SKM-1 (cell line): ENCODE results near the gene CDC25C.
"Not testable (repeated sequence)": the region's sequence is repeated elsewhere in the genome, so short reads cannot be mapped to it uniquely, and the experiment has no call there.

Source experiments
- DNase-seq: peaks from one replicate; lab custom pipeline; 2025; ENCODE audit not compliant: unreplicated experiment; lab: John Stamatoyannopoulos, UW

Gene CDC25C

DNA sequence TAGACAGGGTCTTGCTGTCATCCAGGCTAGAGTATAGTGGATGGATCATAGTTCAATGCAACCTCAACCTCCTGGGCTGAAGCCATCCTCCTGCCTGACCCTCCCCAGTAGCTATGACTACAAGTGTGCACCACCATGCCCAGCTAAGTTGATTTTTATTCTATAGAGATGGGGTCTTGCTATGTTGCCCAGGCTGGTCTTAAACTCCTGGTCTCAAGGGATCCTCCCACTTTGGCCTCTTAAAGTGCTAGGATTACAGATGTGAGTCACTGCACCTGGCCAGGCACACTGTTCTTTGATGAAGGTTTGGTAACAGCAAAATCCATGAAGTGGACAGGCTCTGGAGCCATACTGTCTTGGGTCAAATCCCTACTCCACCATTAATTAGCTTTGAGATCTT is 50.7 kb downstream of the CDC25C start:
- DNase-seq = no peak

DNA sequence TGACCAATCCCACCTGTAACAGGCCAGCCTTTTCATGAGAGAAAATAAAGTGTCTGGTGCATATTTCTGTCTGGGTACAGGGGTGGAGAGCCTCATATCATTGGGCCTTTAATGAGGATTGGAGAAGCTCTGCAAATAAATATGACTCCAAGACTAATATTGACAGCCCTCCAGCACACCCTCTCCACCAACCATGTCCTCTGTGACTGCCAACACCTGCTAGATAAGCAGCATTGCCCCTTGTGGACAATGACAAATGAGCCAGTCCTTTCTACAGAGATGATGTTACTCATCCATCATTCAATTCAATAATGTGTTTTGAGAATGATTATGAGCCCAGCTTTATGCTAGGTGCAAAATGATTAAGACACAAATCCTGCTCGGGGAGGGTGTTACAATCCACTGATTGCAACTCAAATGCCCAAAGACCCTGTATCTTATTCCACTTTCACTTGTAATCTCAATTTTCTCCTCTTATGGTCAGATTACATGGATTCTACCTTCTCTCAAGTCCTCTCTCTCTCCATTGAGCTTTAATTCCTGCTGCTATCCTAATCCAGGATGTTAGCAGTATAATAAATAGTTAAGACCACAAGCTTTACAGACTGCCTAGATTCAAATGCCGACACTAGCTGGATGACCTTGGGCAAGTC is 55.1 kb downstream of the CDC25C start:
- no peak for DNase-seq

DNA sequence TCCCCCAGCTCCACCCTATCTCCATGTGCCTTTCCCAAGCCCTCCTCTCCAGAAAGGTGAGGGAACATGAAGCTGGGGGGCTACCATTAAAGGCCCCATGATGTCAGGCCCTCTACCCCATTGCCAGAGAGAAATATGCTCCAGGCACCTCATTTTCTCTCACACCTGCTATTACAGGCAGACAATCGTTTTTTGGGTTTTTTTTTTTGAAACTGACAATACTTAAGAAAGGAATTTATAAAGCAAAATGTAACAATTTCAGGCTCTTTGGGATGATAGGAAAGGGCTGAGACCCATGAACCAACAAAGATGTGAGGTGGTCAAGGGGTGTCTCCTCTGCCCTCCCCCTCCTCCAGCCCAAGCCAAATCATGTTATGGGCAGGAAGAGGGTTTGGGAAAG is 55.7 kb downstream of the CDC25C start:
- DNase-seq = no peak

DNA sequence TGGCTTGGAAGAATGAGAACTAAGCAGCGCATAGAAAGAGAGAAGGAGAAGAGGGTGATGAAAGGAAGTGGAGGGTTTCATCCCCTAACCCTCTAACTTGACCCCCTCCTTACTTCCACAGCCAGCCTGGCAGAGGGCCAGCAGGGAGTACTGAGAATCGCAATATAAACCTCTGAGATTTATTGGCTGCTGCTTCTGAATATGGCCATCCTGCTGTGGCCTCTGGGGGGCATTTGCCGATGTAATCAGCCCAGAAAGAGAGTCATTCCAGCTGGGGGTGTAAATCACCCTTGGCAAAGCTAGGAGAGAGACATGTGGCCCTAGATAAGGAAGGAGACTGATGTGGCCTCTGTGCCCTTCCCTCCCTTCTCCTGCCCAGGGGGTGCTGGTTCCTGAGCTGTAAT is 56.2 kb downstream of the CDC25C start:
- DNase-seq = no peak

DNA sequence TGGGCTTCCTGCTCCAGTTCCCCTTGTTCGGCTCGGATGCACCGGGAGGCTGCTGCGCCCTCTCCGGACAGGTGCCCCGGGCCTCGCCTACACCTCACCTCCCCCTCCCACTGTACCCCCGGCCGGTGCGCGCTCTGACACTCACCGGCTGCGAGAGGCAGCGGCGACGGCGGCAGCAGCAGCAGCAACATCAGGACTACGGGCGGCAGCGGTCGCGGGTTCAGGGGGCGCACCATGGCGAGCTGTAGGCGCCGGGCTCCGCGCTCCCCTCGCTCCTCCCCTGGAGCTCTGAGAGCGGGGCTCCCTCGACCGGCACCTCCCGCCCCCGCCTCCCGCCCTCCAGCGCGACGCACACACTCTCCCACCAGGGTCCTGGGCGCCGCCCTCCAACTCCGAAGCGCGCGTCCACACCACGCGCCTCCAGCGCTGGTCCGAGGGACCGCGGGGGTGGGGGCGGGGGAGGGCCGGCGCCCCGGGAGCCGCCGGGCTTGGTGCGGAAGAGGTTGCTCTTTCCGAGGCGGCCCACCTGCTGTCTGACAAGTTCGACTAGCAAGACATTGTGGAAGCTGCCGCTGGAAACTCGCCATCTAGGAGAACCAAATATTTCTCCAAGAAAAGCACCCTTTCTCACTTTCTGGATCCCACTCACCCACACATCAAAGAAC is 57.3 kb downstream of the CDC25C start, which contains the start of gene GFRA3:
TSS of gene GFRA3 (minus strand) at position 433 of the 665 bp plus-strand sequence. CDS start at position 236, 197 bp downstream.
- DNase-seq = no peak

DNA sequence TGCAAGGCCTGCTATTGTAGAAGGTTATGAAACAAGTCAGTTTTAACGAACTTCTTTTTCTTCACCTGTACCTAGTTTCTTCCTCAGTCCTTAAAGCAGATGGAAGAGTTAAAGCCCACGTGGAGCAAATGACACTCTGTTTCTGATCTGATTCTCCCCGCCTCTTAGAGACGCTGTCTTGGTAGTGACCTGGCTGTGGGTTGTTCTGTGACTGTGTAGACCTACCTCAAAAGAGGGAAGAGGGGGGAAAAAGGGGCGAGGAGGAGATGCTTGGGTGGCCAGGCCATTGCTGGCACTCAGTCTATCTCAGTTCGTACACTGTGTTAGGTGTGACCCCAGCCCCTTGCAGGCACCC is 57.8 kb downstream of the CDC25C start:
- DNase-seq = no peak

DNA sequence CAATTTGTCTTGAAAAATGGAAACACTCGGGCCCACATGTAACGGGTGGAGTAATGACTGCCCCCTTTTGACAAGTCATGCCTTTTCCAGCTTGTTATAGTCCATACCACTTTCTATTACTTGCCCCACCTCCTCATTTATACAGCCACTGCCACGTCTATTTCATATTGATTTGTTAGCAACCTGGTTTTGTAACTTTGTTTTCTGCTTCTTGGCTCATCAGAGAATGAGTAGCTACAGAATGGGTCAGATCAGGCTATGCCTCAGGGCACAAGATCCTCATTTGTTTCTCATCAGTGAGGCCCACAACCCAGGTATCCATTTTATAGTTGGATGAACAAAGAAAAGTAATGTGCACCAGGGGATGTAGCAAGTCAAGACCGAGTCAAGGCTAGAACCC is 58.9 kb downstream of the CDC25C start:
- DNase-seq = no peak

DNA sequence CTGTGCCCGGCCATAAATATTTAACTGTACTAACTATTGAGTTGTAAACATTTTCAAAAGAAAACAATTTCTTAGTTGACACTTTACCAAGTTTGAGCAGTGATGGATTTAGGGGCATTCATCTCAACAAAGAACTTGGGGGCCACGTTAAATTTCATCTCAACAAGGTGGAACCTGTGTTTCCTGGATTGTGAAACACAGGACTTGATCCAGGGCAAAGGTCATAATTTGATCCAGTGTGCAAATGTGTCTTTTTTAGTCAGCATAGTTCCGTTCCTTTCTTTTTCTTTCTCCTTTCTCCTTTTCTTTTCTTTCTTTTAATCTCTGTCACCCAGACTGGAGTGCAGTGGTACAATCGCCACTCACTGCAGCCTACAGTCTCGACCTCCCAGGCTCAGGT is 60.3 kb downstream of the CDC25C start:
- DNase-seq = no peak

DNA sequence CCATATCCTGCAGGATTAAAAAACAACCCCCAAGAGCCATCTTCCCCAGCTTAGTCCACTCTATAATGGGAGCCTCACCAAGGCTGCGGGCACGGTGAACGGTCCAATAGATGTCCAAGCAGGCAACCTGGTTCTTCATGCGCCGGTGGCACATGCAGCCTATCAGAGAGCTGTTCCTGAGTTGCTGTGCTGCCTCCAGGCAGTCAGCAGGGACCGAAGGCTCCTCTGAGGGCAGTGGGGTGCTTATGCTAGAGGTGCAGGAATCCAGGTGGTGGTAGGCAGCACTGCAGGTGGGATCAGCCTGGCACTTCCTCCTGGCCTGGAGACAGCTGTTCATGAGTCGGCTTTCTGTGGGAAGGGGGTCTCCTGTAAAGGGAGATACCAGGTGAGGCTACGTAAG is 67.4 kb downstream of the CDC25C start:
- no peak for DNase-seq

DNA sequence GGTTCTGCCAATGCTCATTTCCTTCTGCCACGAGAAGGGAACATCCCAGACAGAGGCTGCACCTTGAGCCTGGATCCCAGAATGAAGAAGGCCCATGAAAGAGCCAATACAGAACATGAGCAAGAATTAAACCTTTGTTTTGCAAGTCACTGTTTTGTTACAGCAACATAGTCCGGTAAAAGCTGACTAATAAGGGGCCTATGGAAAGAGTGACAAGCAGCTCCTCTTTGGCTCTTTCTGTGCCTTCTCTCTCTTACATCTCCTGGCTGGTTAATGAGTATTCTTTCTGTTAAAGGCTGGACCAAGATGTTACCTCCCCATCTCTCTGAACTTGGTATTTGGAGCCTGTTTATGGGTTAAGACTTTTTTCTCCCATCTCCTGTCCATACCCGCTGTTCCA is 68.0 kb downstream of the CDC25C start:
- no peak for DNase-seq

DNA sequence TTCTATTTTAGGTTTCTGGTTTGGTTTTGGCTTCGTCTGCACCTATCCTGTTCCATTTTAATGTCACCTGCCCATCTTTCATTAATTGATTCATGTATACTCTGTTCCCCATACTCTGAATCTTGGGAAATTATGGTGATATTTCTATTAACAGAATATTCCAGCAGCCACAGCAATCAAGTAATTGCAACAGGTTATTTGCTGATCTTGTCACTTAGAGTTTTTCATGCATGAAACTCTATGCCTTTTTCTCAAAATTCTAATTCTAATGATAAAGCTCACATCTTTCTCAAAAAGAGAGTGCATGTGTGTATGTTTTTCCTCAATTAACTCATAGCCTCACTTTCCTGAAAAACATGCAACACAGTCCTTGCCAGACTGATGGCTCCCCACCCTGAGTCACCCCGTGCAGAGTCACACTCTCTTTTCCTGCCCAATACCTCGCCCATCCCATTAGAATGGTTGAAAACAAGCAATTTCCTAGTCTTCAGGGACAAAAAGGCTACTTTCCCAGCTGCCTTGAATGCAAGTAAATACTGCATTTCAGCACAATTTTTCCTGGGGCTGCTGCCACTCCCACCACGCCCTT is 72.8 kb downstream of the CDC25C start:
- no peak for DNase-seq

DNA sequence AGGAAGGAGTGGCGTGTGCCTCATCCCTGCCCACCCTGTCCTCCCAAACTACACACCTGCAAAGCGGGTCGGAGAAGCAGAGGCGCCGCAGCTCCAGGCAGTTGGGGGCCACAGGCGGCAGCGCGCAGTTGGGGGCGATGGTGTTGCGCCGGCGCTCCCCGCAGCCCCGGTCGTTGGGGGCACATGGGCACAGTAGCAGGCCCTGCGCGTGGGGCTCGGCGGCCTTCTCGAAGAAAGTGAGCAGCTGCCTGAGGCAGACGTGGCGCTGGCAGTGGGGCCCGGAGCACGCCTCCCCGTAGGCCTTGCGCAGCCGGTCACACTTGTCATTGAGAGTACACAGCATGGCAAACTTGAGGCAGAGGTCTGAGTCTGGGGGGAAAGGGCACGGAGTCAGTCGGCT is 74.0 kb downstream of the CDC25C start:
- DNase-seq = no peak

DNA sequence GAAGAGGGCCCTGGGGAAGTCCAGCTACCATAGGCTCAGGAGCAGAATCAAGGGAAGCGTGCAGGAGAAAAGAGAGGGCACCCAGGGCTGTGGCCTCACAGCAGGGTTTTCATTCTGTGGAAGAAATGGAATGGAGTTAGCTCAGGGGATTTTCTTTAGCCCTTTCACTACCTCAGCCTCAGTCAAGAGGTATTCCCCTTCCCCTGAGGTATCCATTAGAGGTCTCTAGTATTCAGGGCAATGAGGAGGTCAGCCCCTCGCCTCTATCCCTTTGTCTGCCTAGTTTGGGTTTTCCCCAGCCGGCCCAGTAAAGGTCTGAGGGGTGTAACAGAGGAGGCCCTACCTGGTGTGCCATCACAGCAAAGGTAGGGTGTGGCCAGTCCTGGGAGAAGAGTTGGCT is 78.7 kb downstream of the CDC25C start:
- no peak for DNase-seq

DNA sequence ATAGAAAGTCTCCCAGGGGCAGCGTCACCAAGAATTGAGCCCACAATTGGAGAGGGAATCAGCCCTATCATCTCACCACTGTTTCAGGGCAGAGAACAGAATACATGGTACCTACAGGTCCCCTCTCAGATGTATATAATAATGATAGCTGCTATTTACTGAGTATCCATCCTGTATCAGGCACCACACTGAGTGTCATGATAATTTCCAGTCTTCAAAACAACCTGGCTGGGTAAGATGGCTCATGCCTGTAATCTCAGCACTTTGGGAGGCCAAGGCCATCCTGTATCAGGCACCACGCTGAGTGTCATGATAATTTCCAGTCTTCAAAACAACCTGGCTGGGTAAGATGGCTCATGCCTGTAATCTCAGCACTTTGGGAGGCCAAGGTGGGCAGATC is 83.8 kb downstream of the CDC25C start:
- not testable (repeated sequence) for DNase-seq

DNA sequence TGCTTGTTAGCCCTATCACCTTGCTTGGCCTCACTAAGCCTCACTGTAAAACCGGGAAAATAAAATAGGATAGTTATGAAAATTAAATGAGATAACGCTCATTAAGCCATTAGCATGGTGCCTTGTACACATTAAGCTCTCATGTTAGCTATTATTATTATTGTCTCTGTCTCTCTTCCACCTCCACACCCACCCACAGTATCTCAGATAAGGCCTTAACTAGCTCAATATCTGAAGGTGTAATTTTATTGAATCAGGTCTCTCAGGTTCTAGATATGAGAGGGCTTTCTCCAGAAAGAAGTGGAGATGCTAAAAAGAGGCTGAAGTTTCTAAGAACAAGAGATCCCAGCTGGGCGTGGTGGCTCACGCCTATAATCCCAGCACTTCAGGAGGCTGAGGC is 84.8 kb downstream of the CDC25C start:
- DNase-seq = no peak

DNA sequence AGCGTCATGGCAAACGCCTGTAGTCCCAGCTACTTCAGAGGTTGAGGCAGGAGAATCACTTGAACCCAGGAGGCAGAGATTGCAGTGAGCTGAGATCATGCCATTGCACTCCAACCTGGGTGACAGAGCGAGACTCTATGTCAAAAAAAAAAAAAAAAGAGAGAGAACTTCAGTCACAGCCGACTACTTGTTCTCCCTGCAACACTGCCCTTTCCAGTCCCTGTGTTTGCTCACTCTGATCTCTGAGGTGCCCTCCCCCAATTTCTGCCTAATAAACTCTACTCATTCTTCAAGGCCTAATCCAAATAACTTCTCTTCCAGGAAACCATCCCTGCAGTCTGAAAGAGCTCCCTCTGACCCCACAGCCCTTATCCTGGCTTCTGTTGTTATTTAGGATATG is 85.3 kb downstream of the CDC25C start:
- no peak for DNase-seq

DNA sequence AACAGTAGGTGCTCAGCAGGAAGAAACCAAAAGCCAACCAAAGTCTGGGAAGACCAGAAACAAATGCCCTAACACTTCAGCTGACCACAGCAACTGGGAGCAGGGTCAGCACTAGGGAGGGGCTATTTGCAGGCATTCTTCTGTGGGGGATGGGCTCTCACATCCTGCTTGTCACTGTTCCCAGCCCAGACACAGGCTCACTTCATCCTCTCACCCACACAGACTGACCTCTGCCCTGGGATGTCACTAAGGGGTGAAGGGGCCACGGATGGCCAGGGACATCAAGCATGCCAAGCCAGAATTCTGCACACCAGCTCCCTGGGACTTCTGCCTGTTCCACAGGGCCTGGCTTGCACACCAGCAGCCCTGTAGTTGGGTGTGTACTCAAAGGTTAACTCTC is 85.9 kb downstream of the CDC25C start:
- no peak for DNase-seq

DNA sequence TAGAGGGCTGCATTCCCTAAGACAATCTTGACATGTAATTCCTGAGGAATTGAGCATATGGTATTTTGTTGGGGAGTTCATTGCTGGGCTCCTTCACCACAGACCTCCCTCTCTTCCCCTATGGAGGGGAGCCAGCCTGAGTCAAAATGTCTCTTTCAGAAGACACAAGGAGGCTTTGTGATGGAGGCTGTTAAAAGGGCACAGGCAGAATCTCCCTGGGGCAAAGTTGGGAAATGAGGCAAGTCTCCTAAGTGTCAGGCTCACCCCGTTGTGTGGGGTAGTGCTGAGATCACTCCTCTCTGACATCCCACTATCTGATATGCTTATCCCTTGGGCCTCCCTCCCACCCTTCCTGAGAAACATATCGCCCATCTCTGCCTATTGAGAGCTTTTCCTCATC is 87.8 kb downstream of the CDC25C start:
- no peak for DNase-seq

DNA sequence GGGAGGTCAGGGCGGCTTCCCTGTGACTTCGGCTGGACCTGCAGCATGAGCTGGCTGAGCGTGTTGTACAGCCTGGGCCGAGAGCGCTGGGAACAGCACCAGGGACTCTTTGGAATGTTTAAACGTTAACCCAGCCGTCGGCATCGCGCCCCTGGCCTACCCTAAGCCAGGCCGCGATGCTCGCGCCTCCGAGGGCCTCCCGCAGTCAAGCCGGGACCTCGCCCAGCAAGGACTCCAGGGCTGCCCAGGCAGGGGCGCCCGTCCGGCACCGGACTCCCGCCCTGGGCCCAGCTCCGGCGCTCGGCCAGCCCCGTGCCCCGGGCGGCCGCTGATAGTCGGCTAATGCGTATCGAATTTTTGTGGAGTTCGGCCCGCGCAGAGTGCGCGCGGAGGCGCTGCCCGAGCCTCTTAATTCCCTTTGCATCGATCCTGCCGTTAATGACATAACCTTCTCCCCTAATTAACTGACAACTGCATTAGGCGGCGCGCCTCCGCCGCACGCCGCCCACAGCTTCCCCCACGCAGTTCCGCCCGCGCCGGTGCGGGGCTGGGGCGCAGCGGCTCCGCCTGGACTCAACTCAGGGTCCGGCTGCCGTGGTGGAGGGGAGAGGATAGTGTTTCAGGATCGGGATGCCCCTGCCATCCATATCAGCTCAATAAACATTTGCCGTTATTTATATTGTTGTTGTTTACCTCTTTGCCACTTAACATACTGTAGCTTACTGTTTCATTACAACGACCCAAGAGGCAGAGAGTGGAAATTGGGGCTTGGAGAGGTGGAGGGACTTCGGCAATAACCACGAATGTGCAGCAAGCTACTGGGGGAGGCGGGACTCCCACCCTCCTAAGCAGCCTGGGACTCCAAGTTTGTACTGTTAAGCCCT is 89.7 kb downstream of the CDC25C start:
- no peak for DNase-seq

DNA sequence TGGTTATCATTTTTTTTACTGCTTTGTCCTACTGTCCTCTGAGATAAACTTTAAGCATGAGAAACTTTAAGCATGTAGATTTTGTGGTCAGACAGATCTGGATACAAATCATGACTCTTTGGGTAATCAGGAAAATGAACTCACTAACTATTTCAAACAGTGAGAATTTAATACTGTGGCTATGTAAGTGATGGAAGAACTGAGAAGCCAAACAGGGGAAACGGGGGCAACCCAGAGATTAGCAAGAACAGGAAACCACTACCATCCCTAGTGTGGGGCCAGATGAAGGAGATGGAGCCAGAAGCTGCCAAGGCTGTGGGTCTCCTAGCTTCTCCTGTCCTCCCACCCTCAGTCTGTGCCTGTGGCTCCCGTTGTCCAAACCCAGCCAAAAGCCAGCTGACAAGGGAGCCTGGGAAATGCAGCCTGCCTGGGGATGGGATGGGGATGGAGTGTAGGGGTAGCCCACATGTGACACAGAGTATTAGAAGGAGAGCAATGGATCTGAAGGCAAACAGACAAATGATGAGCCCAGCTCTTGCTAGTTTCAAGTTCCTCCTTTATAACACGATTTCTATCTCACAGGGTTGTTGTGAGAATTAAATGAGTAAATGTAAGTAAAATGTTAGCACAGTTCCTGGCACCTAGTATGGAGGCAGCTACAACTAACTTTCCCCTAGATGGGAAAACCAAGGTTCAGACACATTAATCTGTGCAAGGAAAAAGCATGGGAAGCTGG is 90.8 kb downstream of the CDC25C start:
- no peak for DNase-seq

DNA sequence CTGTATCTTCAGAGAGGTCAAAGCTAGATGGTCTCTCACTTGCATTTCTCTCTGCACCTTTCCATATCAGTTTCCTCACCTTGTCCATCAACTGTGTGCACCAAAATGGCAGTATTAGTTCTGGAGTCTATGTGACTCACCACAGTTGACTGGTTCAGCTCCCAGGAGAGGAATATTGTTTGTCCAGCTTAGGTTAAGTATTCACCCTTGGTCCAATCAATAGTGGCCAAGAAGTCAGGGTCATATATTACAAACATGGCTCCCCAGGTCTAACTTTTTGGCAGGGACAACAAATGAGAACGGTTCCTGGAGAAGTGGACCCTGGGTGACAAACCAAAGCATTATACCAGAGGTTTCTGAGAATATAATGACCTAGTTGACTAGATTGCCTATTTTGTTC is 93.6 kb downstream of the CDC25C start:
- DNase-seq = no peak
